Measurements from ENCODE around the gene ARFGAP1.
"Not testable (repeated sequence)": the region's sequence is repeated elsewhere in the genome, so short reads cannot be mapped to it uniquely, and the experiment has no call there.

ARFGAP1 gene

DNA sequence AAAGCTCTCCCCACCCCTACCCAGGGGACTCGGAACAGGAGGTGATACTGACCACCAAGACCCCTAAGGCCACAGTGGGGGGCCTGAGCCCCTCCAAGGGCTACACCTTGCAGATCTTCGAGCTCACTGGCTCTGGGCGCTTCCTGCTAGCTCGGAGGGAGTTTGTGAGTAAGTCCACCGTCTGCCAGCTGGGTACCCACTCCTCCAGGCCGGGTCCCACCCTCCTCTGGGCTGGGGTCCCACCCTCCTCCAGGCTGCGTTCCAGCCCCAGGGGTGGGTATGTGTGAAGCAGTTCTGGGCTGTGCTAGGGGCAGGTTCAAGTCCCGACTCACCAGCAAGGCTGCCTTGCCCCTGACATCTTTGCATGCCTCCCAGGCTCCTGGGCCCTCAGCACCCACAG, 32.8 kb downstream of the ARFGAP1 start:
- no peaks in the 10 kb centered on the region for H3K9me3 ChIP-seq (ENCODE audit: control insufficient read depth, insufficient read depth, low read length)
- H3K36me3 ChIP-seq (ENCODE audit: insufficient read depth, low read length): no peaks in the 10 kb centered on the region
- no peaks in the 10 kb centered on the region for H3K4me1 ChIP-seq (ENCODE audit: insufficient read depth, low read length)
- no peak overlapping the region for H3K9ac ChIP-seq (ENCODE audit: low read depth, low read length)

DNA sequence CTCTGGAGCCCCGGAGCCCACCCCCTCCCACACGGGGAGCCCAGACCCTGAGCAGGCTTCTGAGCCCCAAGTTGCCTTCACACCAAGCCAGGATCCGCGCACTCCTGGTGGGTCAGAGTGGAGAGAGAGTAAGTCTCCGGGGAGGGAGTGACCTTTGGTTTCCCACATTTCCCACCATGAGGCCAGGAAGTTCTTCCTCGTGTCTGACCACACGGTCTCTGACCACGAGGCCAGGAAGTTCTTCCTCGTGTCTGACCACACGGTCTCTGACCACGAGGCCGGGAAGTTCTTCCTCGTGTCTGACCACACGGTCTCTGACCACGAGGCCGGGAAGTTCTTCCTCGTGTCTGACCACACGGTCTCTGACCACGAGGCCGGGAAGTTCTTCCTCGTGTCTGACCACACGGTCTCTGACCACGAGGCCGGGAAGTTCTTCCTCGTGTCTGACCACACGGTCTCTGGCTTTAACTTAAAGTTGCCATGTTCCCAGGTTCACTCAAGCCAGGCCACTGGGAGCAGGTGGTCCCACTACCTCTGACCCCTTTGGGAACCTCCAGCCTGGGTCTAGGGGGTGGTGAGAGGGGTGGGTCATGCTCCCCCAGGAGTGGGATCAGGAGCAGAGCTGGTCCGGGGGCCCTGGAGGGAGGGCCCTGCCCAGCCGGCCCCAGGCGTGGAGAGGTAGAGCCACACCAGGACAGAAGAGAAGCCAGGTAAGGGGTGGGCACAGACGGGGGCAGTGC, 33.5 kb downstream of the ARFGAP1 start:
- not testable (repeated sequence) for H3K9me3 ChIP-seq (ENCODE audit: control insufficient read depth, insufficient read depth, low read length); H3K36me3 ChIP-seq (ENCODE audit: insufficient read depth, low read length); H3K4me1 ChIP-seq (ENCODE audit: insufficient read depth, low read length); H3K9ac ChIP-seq (ENCODE audit: low read depth, low read length)

DNA sequence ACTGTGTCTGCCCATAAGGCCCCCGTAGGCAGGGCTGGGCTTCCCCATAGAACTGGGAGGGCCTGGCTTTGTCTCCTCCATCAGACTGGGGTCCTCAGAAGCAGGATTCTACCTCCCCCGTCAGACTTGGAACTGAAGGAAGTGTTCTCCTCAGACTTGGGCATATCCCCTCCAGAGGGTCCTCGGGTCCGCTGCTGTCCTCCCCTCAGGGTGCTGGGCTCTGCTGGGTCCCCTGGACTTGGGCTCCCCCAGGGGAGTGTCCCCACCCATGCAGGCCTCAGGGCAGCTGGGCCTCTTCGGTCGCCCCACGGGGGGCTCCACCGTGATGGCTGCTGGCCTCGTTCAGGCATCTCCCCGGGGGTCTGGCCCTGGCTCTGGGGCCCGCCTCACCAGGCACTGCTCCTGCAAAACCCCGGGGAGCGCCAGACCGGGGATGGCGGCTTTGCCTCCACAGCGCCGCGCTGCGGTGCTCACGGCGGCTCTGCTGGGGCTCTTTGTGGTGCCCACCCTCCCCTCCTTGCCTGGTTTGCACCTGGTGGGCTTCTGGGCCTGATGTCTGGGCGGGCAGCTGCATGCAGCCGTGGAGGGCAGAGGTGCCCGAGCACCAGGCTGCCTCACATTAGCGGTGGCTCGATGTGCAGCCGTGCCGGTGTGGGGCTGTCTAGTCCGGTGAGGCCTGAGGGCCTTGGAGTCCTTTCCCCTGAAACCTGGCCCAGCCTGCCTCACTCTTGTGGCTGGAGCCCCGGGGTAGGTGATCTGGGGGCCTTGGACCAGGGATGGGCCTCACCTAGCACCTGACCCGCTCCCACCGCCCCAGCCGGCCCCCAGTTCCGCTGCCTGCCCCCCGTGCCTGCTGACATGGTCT, 34.3 kb downstream of the ARFGAP1 start:
- no peak overlapping the region for H3K9ac ChIP-seq (ENCODE audit: low read depth, low read length)
- no peaks in the 10 kb centered on the region for H3K36me3 ChIP-seq (ENCODE audit: insufficient read depth, low read length)
- no peaks in the 10 kb centered on the region for H3K4me1 ChIP-seq (ENCODE audit: insufficient read depth, low read length)
- no peaks in the 10 kb centered on the region for H3K9me3 ChIP-seq (ENCODE audit: control insufficient read depth, insufficient read depth, low read length)

DNA sequence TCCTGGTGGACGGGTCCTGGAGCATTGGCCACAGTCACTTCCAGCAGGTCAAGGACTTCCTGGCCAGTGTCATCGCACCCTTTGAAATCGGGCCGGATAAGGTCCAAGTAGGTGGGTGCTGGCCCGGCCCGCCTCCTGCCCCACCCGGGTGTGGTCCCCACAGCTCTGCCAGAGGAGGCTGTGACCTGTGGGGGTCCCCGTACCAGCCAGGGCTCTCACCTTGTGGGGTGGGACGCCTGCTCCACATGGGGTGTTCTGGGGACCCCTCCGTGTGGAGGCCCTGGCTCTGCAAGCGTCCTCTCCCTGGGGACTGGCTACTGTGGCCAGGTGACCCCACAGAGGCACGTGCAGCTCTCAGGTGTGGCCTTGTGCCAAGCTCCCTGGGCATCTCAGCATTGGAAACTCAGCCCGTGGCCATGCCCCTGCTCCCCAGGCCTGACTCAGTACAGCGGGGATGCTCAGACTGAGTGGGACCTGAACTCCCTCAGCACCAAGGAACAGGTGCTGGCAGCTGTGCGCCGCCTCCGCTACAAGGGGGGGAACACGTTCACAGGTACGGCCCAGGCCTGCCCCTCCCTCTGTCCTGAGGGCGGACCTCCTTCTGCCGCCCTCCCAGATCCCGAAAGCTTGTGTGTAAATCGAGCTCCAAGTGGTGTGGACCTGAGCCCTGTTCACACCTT, 35.1 kb downstream of the ARFGAP1 start:
- no peak overlapping the region for H3K9ac ChIP-seq (ENCODE audit: low read depth, low read length)
- H3K4me1 ChIP-seq (ENCODE audit: insufficient read depth, low read length): no peaks in the 10 kb centered on the region
- H3K36me3 ChIP-seq (ENCODE audit: insufficient read depth, low read length): no peaks in the 10 kb centered on the region
- H3K9me3 ChIP-seq (ENCODE audit: control insufficient read depth, insufficient read depth, low read length): no peaks in the 10 kb centered on the region

DNA sequence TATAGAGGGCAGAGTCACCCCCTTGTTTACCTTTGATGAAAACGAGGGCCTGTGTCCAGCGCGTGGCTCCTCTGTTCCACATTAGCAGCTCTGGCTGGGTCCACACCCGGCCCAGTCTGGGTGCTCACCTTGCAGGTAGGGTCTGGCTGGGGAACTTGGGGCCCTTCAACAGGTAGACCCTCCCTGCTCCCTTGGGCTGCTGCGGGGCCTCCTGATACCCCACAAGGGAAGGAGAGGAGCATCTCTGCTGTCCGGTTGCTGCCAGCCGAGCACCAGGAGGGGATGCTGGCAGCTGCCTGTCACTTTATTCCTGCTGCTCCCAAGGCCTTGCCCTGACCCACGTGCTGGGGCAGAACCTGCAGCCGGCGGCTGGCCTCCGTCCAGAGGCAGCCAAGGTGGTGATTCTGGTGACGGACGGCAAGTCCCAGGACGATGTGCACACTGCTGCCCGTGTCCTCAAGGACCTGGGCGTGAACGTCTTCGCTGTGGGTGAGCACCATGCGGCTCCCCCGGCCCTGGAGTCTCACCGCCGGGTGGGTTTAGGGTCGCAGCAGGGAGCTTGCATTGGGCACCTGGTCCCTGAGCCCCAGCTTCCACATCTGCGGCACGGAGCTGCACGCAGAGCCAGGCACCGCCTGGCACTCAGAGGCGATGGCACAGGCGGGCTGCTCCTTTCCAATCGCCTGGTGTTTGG, 35.8 kb downstream of the ARFGAP1 start:
- Histone ChIP-seq H3K4me1 (ENCODE audit: insufficient read depth, low read length) (no peaks in the 10 kb centered on the region), H3K9me3 (ENCODE audit: control insufficient read depth, insufficient read depth, low read length) (no peaks in the 10 kb centered on the region), H3K9ac (ENCODE audit: low read depth, low read length) (no peak overlapping the region)

DNA sequence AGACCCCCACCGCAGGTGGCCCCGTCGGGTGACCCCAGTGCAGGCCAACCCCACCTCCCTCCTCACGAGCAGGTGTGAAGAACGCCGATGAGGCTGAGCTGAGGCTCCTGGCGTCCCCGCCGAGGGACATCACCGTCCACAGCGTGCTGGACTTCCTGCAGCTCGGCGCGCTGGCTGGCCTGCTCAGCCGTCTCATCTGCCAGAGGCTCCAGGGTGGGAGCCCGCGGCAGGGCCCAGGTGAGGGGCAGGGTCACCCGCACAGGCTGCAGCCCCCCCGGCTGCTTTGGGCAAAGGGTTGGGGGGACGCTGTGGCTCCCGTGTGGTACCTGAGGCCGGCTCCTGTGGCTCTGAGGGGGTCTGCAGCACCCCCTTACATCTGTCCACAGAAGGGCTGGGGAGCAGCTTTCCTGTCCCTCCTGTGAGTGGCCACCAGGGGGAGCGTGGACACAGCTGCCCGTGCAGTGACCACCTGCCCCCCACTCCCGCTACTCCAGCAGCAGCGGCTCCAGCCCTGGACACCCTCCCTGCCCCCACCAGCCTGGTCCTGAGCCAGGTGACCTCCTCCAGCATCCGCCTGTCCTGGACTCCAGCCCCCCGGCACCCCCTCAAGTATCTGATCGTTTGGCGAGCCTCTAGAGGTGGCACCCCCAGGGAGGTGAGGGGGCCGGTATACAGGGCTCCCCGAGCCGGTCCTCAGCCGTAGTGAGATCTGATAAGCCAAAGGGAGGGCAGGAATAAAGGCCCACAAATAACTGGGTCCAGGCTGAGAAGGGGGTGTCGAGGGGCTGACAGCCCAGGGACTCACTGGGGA, 36.9 kb downstream of the ARFGAP1 start:
- Histone ChIP-seq H3K4me1 (ENCODE audit: insufficient read depth, low read length) (no peaks in the 10 kb centered on the region), H3K9me3 (ENCODE audit: control insufficient read depth, insufficient read depth, low read length) (no peaks in the 10 kb centered on the region), H3K9ac (ENCODE audit: low read depth, low read length) (no peak overlapping the region), H3K36me3 (ENCODE audit: insufficient read depth, low read length) (no peaks in the 10 kb centered on the region)

More for the DNA sequence above, 35.8 kb downstream of the ARFGAP1 start:
- no peaks in the 10 kb centered on the region for H3K36me3 ChIP-seq (ENCODE audit: insufficient read depth, low read length)

DNA sequence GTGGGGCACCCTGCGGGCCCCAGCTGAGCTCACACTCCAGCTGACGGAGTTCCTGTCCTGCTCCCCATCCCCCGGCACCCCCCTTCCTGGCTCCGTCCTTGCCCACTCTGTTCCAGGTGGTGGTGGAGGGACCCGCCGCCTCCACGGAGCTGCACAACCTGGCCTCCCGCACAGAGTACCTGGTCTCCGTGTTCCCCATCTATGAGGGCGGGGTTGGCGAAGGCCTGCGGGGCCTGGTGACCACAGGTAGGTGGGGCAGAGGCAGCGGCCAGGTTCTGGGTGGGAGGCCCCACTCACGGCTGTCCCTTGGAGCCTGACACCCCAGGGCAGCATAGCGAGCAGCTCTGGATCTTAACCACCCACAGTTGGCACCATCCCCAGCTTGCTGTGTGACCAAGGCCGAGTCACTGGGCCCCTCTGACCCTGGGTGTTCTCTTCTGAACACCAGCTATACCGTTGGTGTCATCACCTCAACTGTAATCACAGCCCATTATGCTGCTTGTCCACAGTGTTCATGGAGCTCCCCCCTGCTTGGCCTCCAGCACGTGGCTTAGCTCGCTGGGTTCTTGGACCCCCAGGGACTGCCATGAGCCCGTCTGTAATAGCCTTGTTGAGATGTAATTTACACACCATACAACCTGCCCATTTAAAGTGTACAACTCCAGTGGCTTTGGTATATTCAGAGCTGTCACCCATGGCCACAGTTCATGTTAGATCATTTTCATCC, 37.8 kb downstream of the ARFGAP1 start:
- no peaks in the 10 kb centered on the region for H3K36me3 ChIP-seq (ENCODE audit: insufficient read depth, low read length)
- no peaks in the 10 kb centered on the region for H3K4me1 ChIP-seq (ENCODE audit: insufficient read depth, low read length)
- no peak overlapping the region for H3K9ac ChIP-seq (ENCODE audit: low read depth, low read length)
- no peaks in the 10 kb centered on the region for H3K9me3 ChIP-seq (ENCODE audit: control insufficient read depth, insufficient read depth, low read length)

DNA sequence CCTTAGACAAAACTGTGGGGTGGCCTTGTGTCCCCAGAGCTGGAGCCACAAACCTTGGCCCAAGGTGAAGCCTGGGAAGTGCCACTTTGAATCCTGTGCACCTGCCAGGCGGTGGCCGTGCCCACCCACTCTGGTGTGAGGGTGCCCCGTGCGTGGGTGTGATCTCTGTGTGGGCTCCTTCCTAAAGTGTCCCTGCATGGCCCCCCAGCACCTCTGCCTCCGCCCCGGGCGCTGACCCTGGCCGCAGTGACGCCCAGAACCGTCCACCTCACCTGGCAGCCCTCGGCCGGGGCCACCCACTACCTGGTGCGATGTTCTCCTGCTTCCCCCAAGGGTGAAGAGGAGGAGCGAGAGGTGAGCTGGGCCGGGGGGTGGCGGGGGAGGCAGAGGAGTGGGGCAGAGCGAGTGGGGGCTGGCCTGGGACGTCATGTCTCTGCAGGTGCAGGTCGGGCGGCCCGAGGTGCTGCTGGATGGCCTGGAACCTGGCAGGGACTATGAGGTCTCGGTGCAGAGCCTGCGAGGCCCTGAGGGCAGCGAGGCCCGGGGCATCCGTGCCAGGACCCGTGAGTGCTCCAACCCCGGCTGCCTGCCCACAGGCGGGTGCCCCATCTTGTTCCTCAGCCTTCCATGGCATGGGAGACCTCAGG, 38.7 kb downstream of the ARFGAP1 start:
- Histone ChIP-seq H3K9ac (ENCODE audit: low read depth, low read length) (no peak overlapping the region), H3K9me3 (ENCODE audit: control insufficient read depth, insufficient read depth, low read length) (no peaks in the 10 kb centered on the region), H3K36me3 (ENCODE audit: insufficient read depth, low read length) (no peaks in the 10 kb centered on the region), H3K4me1 (ENCODE audit: insufficient read depth, low read length) (no peaks in the 10 kb centered on the region)

DNA sequence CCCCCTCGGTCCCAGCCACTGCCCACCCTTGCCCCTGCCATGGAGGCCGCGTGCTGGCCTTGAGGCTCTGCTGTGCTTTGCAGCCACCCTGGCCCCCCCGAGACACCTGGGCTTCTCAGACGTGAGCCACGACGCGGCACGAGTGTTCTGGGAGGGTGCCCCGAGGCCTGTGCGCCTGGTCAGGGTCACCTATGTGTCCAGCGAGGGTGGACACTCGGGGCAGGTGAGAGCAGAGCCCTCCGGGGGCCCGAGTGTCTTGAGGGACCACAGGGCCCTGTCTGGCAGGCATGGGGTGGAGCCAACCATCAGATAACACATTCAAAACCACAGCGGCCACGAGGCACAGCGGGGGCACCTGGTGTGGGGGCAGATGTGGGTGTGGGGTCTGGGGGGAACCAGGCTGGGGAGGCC, 39.2 kb downstream of the ARFGAP1 start:
- Histone ChIP-seq H3K36me3 (ENCODE audit: insufficient read depth, low read length) (no peaks in the 10 kb centered on the region), H3K9me3 (ENCODE audit: control insufficient read depth, insufficient read depth, low read length) (no peaks in the 10 kb centered on the region), H3K9ac (ENCODE audit: low read depth, low read length) (no peak overlapping the region), H3K4me1 (ENCODE audit: insufficient read depth, low read length) (no peaks in the 10 kb centered on the region)

DNA sequence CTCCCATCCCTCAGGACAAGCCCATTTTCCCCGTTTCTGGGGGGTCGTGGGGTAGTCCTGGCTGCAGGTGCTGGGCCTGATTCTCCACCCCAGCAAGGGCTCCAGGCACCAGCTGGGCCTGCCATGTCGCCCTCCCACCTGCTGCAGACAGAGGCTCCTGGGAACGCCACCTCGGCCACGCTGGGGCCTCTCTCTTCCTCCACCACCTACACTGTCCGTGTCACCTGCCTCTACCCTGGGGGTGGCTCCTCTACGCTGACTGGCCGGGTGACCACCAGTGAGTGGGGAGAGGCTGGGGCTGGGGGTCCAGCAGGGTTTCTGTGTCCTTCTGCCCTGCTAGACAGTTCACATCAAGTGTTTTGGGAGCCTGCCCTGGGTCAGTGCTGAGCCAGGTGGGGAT, 39.7 kb downstream of the ARFGAP1 start:
- Histone ChIP-seq H3K9me3 (ENCODE audit: control insufficient read depth, insufficient read depth, low read length) (no peaks in the 10 kb centered on the region), H3K4me1 (ENCODE audit: insufficient read depth, low read length) (no peaks in the 10 kb centered on the region), H3K36me3 (ENCODE audit: insufficient read depth, low read length) (no peaks in the 10 kb centered on the region), H3K9ac (ENCODE audit: low read depth, low read length) (no peak overlapping the region)

DNA sequence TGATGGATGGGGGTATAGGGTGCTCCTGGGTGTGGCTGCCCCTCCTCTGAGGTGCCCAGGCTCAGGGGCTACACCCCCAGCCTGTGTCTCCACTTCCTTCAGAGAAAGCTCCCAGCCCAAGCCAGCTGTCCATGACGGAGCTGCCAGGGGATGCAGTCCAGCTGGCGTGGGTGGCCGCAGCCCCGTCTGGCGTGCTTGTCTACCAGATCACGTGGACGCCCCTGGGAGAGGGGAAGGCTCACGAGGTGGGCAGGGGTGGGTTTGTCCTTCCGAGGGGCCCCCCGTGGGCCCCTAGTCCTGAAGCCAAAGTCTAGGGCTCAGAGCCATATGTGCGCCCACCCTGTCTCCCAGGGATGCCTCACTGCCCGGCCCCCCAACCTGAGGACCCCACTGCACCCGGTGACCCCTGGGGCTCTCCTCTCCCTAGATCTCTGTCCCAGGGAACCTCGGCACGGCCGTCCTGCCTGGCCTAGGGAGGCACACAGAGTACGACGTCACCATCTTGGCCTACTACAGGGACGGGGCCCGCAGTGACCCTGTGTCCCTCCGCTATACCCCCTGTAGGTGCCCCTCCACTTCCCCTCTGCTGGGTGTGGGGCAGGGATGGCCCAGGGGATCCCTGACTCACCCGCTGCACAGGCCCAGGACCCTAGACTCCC, 40.2 kb downstream of the ARFGAP1 start:
- no peaks in the 10 kb centered on the region for H3K36me3 ChIP-seq (ENCODE audit: insufficient read depth, low read length)
- H3K4me1 ChIP-seq (ENCODE audit: insufficient read depth, low read length): no peaks in the 10 kb centered on the region
- no peaks in the 10 kb centered on the region for H3K9me3 ChIP-seq (ENCODE audit: control insufficient read depth, insufficient read depth, low read length)

DNA sequence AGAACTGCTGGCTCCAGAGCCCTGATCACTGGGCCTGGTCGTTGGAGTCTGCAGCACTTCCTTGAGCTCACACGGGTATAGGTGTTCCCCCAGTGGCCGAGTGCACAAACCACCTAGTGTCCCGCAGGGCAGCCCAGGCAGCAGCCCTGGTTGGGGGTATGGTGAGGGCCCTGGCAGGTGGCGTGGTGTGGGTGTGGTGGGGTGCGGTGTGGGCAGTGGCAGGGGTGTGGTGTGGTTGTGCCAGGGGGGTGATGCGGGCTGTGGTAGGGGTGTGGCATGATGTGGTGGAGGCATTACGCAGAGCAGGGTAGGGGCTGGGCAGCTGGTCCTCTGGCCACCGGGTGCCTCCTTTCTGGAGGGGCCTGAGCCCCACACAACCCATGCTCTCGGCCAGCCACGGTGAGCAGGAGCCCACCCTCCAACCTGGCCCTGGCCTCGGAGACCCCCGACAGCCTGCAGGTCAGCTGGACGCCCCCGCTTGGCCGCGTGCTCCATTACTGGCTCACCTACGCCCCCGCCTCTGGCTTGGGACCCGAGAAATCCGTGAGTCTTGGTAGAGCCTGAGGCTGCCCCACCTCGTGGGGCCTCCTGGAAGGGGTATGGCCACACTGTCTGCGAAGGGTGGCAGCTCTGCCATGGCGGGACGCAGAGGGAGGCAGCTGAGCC, 40.9 kb downstream of the ARFGAP1 start:
- Histone ChIP-seq H3K9ac (ENCODE audit: low read depth, low read length) (no peak overlapping the region), H3K36me3 (ENCODE audit: insufficient read depth, low read length) (no peaks in the 10 kb centered on the region), H3K4me1 (ENCODE audit: insufficient read depth, low read length) (no peaks in the 10 kb centered on the region), H3K9me3 (ENCODE audit: control insufficient read depth, insufficient read depth, low read length) (no peaks in the 10 kb centered on the region)

More for the DNA sequence above, 40.2 kb downstream of the ARFGAP1 start:
- H3K9ac ChIP-seq (ENCODE audit: low read depth, low read length): no peak overlapping the region
